ENCODE data around the gene RRP1. TPM values are rescaled to one million over a fixed set of nuclear protein-coding genes. Genes with fewer than 3 reads are reported as not detected.

RRP1 gene
- total and polyA plus RNA-seq, 10 of the 15 experiments (the other 5 are each of a cell fraction or from before 2014, with no cell fraction given) = 0.34 to 70.8 (median 35.1) TPM

DNA sequence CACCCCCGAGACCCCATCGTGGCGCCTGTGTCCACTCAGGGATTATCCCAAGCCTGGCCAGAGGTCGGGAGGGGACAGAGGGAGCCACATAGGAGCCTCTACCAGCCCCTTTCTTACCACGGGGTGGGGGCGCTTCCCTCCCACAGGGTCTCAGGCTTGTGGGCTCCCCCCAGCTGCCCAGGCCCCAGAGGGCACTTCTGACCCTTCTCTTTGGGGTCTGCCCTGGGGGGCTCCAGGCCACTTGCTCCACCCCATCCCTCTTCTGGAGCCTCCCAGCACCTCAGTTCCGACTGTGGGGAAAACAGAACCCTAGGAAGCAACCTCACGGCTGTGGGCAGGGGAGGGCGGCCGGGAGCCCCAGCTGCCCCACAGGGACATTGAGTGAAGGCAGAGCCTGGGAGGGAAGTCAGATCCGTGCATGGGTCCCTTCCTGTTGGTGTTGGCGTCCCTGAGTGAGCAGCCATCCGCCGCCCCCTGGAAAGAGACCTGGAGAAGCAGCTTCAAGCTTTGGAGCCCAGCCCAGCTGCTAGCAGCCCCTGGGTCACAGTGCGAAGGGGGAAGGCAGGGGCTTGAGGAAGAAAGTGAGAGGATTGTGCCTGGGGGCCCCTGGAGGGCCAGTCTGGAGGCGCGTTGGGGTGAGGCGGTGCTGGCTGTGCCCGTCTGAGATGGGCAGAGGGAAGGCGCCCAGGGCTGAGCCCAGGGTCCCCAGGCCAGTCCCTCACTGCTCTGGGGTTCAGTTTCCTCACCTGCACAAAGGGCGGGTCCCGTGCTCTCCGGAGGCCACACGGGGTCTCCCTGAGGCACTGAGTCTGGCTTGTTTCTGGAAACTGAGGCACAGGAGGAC is 22.1 kb downstream of the RRP1 start (continued):
- TF ChIP-seq, protein P1, sequence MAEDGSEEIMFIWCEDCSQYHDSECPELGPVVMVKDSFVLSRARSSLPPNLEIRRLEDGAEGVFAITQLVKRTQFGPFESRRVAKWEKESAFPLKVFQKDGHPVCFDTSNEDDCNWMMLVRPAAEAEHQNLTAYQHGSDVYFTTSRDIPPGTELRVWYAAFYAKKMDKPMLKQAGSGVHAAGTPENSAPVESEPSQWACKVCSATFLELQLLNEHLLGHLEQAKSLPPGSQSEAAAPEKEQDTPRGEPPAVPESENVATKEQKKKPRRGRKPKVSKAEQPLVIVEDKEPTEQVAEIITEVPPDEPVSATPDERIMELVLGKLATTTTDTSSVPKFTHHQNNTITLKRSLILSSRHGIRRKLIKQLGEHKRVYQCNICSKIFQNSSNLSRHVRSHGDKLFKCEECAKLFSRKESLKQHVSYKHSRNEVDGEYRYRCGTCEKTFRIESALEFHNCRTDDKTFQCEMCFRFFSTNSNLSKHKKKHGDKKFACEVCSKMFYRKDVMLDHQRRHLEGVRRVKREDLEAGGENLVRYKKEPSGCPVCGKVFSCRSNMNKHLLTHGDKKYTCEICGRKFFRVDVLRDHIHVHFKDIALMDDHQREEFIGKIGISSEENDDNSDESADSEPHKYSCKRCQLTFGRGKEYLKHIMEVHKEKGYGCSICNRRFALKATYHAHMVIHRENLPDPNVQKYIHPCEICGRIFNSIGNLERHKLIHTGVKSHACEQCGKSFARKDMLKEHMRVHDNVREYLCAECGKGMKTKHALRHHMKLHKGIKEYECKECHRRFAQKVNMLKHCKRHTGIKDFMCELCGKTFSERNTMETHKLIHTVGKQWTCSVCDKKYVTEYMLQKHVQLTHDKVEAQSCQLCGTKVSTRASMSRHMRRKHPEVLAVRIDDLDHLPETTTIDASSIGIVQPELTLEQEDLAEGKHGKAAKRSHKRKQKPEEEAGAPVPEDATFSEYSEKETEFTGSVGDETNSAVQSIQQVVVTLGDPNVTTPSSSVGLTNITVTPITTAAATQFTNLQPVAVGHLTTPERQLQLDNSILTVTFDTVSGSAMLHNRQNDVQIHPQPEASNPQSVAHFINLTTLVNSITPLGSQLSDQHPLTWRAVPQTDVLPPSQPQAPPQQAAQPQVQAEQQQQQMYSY (CRISPR knock-in tag; IDR thresholded peaks at IDR 0.05) = no peak
- no peak for TF ChIP-seq TCF12 (IDR thresholded peaks at IDR 0.05; ENCODE audit: low read depth, low read length)
- TF ChIP-seq CHD1 (IDR thresholded peaks at IDR 0.05; ENCODE audit: low read depth, low read length) = no peak
- TF ChIP-seq, protein P2, sequence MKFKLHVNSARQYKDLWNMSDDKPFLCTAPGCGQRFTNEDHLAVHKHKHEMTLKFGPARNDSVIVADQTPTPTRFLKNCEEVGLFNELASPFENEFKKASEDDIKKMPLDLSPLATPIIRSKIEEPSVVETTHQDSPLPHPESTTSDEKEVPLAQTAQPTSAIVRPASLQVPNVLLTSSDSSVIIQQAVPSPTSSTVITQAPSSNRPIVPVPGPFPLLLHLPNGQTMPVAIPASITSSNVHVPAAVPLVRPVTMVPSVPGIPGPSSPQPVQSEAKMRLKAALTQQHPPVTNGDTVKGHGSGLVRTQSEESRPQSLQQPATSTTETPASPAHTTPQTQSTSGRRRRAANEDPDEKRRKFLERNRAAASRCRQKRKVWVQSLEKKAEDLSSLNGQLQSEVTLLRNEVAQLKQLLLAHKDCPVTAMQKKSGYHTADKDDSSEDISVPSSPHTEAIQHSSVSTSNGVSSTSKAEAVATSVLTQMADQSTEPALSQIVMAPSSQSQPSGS (IDR thresholded peaks at IDR 0.05; ENCODE audit: low read length) = no peak
- TF ChIP-seq SIN3A (IDR thresholded peaks at IDR 0.05; ENCODE audit: low read depth, low read length) = no peak
- no peak for TF ChIP-seq ASH2L (IDR thresholded peaks at IDR 0.05; ENCODE audit: borderline replicate concordance, low read depth)
- no peak for TF ChIP-seq POLR2A (IDR thresholded peaks at IDR 0.05; ENCODE audit: low read depth, low read length)
- TF ChIP-seq EP300 (IDR thresholded peaks at IDR 0.05; ENCODE audit: borderline replicate concordance in 1 of 2, control insufficient read depth in 1 of 2, low read depth in 2 of 2, low read length in 2 of 2) = no peak
- no peak for TF ChIP-seq MEF2A (IDR thresholded peaks at IDR 0.05; ENCODE audit: insufficient read depth, low read depth, low read length)
- no peak for TF ChIP-seq RFX5 (IDR thresholded peaks at IDR 0.05; ENCODE audit: low read depth, low read length)

Measured in GM12878 (cell line).